ENCODE results near the gene PCNX3. TPM values are rescaled to one million over a fixed set of nuclear protein-coding genes. Genes with fewer than 3 reads are reported as not detected.
A peak's percentile ranks its signal among the peaks of the same experiment; 100 is the strongest.

PCNX3 gene
- polyA plus RNA-seq, 1 donor (not counting 4 experiments of a cell fraction or from before 2014, with no cell fraction given) = 6.1 TPM

DNA sequence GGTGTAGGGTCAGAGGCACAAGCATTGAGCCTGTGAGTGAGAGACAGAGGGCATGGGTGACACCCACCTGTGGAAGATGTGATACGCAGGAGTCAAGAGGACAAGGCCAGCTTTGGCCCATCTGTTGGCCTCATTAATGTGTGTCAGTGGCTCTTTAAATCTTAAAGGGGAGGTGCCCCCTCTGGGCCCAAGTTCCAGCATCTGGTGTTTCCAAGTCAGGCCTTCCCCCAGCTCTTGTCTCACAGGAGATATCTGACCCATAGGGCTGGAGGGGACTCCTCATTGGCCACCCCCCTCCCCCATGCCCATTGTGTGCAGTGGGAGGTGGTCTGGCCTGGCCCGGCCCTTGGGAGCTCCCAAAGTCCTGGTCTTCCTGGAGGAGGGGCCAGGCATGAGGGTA, 28.9 kb upstream of the PCNX3 start:
- DNase-seq (ENCODE audit: low read depth, low spot score) = no peak
- Histone ChIP-seq H3K9me1 (ENCODE audit: control insufficient read depth, extremely low read depth, insufficient read depth, low read length) (no peaks in the 10 kb centered on the region), H2AFZ (ENCODE audit: control insufficient read depth, low read length) (no peak overlapping the region), H3K4me2 (ENCODE audit: control insufficient read depth, extremely low read depth, insufficient read depth, low read depth, low read length) (no peak overlapping the region), H4K20me1 (ENCODE audit: control insufficient read depth, extremely low read depth, insufficient read depth, low read length) (peaks cover 4% of the 10 kb centered on the region), H3K79me2 (ENCODE audit: control insufficient read depth, insufficient read depth, low read length) (no peaks in the 10 kb centered on the region), H3K36me3 (ENCODE audit: control insufficient read depth in 2 of 2, extremely low read depth in 1 of 2, insufficient read depth in 2 of 2, low read length in 2 of 2) (peaks cover 9 to 18% of the 10 kb centered on the region in 2 experiments), H3K4me3 (ENCODE audit: control insufficient read depth in 2 of 3, extremely low read depth in 1 of 3, insufficient read depth in 2 of 3, low read depth in 1 of 3, low read length in 3 of 3) (no peak overlapping the region), H3K27ac (ENCODE audit: control insufficient read depth, insufficient read depth, low read length) (no peak overlapping the region), H3K9me3 (ENCODE audit: control insufficient read depth, low read depth, low read length) (no peaks in the 10 kb centered on the region), H3K4me1 (ENCODE audit: control insufficient read depth, extremely low read depth, insufficient read depth, low read length) (peaks cover 11% of the 10 kb centered on the region), H3K27me3 (ENCODE audit: control insufficient read depth, extremely low read depth, insufficient read depth, low read length) (no peaks in the 10 kb centered on the region), H3K9ac (ENCODE audit: control insufficient read depth, extremely low read depth, insufficient read depth, low read length) (no peak overlapping the region)
- FAIRE-seq = no peak
- dilution Hi-C loops (cut with MboI; ENCODE audit: extremely low pct_ligation_motif_present, low sequenced_read_pairs) = no loop called here
- TF ChIP-seq, protein P1, sequence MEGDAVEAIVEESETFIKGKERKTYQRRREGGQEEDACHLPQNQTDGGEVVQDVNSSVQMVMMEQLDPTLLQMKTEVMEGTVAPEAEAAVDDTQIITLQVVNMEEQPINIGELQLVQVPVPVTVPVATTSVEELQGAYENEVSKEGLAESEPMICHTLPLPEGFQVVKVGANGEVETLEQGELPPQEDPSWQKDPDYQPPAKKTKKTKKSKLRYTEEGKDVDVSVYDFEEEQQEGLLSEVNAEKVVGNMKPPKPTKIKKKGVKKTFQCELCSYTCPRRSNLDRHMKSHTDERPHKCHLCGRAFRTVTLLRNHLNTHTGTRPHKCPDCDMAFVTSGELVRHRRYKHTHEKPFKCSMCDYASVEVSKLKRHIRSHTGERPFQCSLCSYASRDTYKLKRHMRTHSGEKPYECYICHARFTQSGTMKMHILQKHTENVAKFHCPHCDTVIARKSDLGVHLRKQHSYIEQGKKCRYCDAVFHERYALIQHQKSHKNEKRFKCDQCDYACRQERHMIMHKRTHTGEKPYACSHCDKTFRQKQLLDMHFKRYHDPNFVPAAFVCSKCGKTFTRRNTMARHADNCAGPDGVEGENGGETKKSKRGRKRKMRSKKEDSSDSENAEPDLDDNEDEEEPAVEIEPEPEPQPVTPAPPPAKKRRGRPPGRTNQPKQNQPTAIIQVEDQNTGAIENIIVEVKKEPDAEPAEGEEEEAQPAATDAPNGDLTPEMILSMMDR (optimal IDR thresholded peaks at IDR 0.05 in 1 of 3, IDR thresholded peaks at IDR 0.05 in 1 of 3, conservative IDR thresholded peaks at IDR 0.05 in 1 of 3; ENCODE audit: extremely low read depth in 1 of 3, insufficient read depth in 2 of 3, low read length in 3 of 3) = no peak
- TF ChIP-seq EZH2 (IDR thresholded peaks at IDR 0.05; ENCODE audit: low read length) = no peak

GRCh38 chr11:65588199-65589054, 27.1 kb upstream of the PCNX3 start:
- Histone ChIP-seq H3K9me3 (ENCODE audit: control insufficient read depth, low read depth, low read length) (no peaks in the 10 kb centered on the region), H3K27me3 (ENCODE audit: control insufficient read depth, extremely low read depth, insufficient read depth, low read length) (no peaks in the 10 kb centered on the region), H3K79me2 (ENCODE audit: control insufficient read depth, insufficient read depth, low read length) (no peaks in the 10 kb centered on the region), H3K9ac (ENCODE audit: control insufficient read depth, extremely low read depth, insufficient read depth, low read length) (no peak overlapping the region), H3K9me1 (ENCODE audit: control insufficient read depth, extremely low read depth, insufficient read depth, low read length) (no peaks in the 10 kb centered on the region), H3K4me2 (ENCODE audit: control insufficient read depth, extremely low read depth, insufficient read depth, low read depth, low read length) (no peak overlapping the region), H2AFZ (ENCODE audit: control insufficient read depth, low read length) (no peak overlapping the region), H3K4me3 (ENCODE audit: control insufficient read depth in 2 of 3, extremely low read depth in 1 of 3, insufficient read depth in 2 of 3, low read depth in 1 of 3, low read length in 3 of 3) (no peak overlapping the region), H4K20me1 (ENCODE audit: control insufficient read depth, extremely low read depth, insufficient read depth, low read length) (peaks cover 4% of the 10 kb centered on the region), H3K36me3 (ENCODE audit: control insufficient read depth in 2 of 2, extremely low read depth in 1 of 2, insufficient read depth in 2 of 2, low read length in 2 of 2) (peaks cover 9 to 16% of the 10 kb centered on the region in 2 experiments), H3K27ac (ENCODE audit: control insufficient read depth, insufficient read depth, low read length) (no peak overlapping the region), H3K4me1 (ENCODE audit: control insufficient read depth, extremely low read depth, insufficient read depth, low read length) (peaks cover 26% of the 10 kb centered on the region)
- dilution Hi-C loops (cut with MboI; ENCODE audit: extremely low pct_ligation_motif_present, low sequenced_read_pairs) = no loop called here
- TF ChIP-seq EZH2 (IDR thresholded peaks at IDR 0.05; ENCODE audit: low read length) = no peak
- TF ChIP-seq, protein P1 (optimal IDR thresholded peaks at IDR 0.05 in 1 of 3, IDR thresholded peaks at IDR 0.05 in 1 of 3, conservative IDR thresholded peaks at IDR 0.05 in 1 of 3; ENCODE audit: extremely low read depth in 1 of 3, insufficient read depth in 2 of 3, low read length in 3 of 3) = peak; percentile 76 to 77 (median 77)
- FAIRE-seq = no peak
- DNase-seq (ENCODE audit: low read depth, low spot score) = no peak
